Peyer's patch (tissue), 4 donors: ENCODE data around the gene BCL7C. TPM values are rescaled to one million over a fixed set of nuclear protein-coding genes. Genes with fewer than 3 reads are reported as not detected.

Source experiments
- DNase-seq, 3 donors: peaks; one replicate each; pipeline ENCODE4 v3.0.0-alpha.2; 2017 to 2019
- H3K27ac ChIP-seq, 4 donors: fragments of 200-600 bp; sonication (generic); one replicate each; pipeline ENCODE4 v1.5.1; 2016 to 2019
- H3K27me3 ChIP-seq, 2 donors: fragments of 200-600 bp; sonication (generic); one replicate each; pipeline ENCODE4 v1.5.1; 2019
- H3K36me3 ChIP-seq, 3 donors: fragments of 200-600 bp; sonication (generic); one replicate each; pipeline ENCODE4 v1.5.1; 2016 to 2019
- H3K4me1 ChIP-seq, 4 donors: fragments of 200-600 bp; sonication (generic); one replicate each; pipeline ENCODE4 v1.5.1; 2016 to 2019
- H3K4me3 ChIP-seq, 4 donors: fragments of 200-600 bp; sonication (generic); 1 replicate in 3 of 4; 2 replicates in 1 of 4; pipeline ENCODE4 v1.5.1; 2016 to 2019; ENCODE audit warnings: mild to moderate bottlenecking in 1 of 4
- H3K9me3 ChIP-seq, 4 donors: fragments of 200-600 bp; sonication (generic); one replicate each; pipeline ENCODE4 v1.5.1; 2016 to 2019; ENCODE audit warnings: mild to moderate bottlenecking in 1 of 4
- POLR2A ChIP-seq, 2 donors: fragments of 450-650 bp; IDR thresholded peaks; one replicate each; pipeline ENCODE4 v1.5.1; 2017; ENCODE audit warnings: antibody characterized with exemption in 2 of 2, mild to moderate bottlenecking in 2 of 2, moderate library complexity in 2 of 2
- total RNA-seq, 4 donors: library from RNA; depleted of rRNA; stranded (reverse); fragments of >200 nt; gene quantifications; one replicate each; pipeline ENCODE4 v1.1.0, GENCODE V29; 2016
- TF ChIP-seq, protein P1 (sequence below), 6 experiments: fragments of 450-650 bp in 4 of 6; fragments of 200-600 bp in 2 of 6; sonication (generic) in 1 of 6; IDR thresholded peaks; one replicate each; pipeline ENCODE4 v1.5.1; 2017 to 2019; ENCODE audit warnings: antibody characterized with exemption in 6 of 6, mild to moderate bottlenecking in 3 of 6, moderate library complexity in 1 of 6

BCL7C gene
- total RNA-seq, 4 donors from 2014 or later: 12.1 to 23.9 (median 17.8) TPM

DNA sequence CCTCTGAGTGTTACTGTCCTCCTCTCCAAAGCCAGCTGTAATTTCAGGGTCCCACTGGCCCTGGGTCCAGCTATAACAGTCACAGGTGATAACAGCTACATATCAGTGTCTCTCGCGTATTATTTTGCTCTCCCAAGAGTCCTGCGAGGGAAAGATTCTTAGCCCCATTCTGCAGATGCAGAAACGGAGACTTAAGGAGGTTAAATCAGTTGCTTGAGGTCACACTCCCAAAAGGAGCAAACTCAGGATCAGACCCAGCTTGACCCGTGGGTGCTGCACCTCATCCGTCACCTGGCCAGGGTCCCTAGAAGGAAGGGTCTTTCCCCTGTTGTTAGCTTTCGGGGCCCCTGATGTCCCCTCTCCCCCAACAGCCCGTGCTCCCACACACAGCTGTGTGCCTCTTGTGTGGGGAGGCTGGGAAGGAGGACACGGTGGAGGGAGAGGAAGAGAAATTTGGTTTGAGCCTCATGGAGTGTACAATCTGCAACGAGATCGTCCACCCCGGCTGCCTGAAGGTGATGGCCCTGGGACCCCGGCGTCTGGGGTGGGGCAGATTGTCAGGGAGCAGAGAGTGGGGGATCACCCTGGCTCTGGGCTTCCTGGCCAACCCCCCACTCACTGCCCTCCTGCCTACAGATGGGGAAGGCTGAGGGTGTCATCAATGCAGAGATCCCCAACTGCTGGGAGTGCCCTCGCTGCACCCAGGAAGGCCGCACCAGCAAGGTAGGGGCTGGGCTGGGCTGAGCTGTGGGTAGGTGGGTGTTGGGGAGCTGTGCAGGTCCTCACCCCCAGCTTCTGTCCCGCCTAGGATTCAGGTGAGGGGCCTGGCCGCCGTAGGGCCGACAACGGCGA, 33.3 kb upstream of the BCL7C start:
- Histone ChIP-seq H3K9me3 (no peaks in the 10 kb centered on the region), H3K4me3 (no peak overlapping the region), H3K4me1 (peaks cover 0 to 26% (median 5%) of the 10 kb centered on the region in 4 donors), H3K36me3 (peaks cover 0 to 24% (median 0%) of the 10 kb centered on the region in 3 donors), H3K27ac (no peak overlapping the region), H3K27me3 (no peaks in the 10 kb centered on the region)
- TF ChIP-seq, protein P1, sequence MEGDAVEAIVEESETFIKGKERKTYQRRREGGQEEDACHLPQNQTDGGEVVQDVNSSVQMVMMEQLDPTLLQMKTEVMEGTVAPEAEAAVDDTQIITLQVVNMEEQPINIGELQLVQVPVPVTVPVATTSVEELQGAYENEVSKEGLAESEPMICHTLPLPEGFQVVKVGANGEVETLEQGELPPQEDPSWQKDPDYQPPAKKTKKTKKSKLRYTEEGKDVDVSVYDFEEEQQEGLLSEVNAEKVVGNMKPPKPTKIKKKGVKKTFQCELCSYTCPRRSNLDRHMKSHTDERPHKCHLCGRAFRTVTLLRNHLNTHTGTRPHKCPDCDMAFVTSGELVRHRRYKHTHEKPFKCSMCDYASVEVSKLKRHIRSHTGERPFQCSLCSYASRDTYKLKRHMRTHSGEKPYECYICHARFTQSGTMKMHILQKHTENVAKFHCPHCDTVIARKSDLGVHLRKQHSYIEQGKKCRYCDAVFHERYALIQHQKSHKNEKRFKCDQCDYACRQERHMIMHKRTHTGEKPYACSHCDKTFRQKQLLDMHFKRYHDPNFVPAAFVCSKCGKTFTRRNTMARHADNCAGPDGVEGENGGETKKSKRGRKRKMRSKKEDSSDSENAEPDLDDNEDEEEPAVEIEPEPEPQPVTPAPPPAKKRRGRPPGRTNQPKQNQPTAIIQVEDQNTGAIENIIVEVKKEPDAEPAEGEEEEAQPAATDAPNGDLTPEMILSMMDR (IDR thresholded peaks at IDR 0.05): no peak
- TF ChIP-seq POLR2A (IDR thresholded peaks at IDR 0.05): no peak
- no peak for DNase-seq

DNA sequence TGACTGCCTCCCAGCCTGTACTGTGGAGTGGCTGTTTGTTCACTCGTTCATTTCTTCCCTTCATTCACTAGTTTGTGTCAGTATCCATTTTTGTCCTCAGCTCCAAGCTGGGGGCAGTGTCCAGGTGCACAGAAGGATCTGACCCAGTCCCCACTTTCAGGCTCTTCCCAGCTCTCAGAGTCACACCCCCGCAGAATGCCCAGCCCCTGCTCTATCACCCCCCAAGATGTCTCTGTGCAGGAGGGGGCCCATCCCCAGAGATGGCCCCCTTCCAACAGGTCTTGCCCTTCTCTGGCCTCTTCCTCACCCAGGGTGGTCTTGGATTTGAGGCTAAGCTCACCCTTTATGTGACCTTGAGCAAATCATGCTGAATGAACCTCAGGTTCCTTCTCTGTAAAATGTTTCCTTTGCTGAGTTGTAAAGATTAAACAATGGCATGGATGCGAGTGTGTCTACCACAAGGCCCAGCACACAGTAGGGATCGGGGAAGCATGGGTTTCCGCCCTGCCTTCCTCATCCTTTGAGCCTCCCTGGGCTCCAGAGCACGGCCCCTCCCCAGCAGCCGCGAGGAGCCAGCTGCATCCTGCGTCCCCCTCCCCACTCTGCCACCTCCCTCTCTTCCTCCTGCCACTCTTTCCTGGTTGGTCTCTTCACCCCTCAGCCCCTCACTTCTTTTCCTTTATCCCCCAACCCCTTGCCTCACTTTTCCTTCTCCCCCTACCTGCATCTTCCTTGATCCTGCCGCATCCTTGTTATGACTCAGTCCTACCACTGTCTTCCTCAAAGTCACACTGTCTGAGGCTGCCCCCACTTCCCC, 32.3 kb upstream of the BCL7C start:
- no peak overlapping the region for H3K4me3 ChIP-seq
- TF ChIP-seq, protein P1 (IDR thresholded peaks at IDR 0.05): no peak
- no peak for TF ChIP-seq POLR2A (IDR thresholded peaks at IDR 0.05)
- peaks cover 0 to 16% (median 0%) of the 10 kb centered on the region in 3 donors for H3K36me3 ChIP-seq
- peaks cover 0 to 31% (median 5%) of the 10 kb centered on the region in 4 donors for H3K4me1 ChIP-seq
- DNase-seq: no peak
- no peaks in the 10 kb centered on the region for H3K27me3 ChIP-seq
- H3K9me3 ChIP-seq: no peaks in the 10 kb centered on the region
- H3K27ac ChIP-seq: no peak overlapping the region

DNA sequence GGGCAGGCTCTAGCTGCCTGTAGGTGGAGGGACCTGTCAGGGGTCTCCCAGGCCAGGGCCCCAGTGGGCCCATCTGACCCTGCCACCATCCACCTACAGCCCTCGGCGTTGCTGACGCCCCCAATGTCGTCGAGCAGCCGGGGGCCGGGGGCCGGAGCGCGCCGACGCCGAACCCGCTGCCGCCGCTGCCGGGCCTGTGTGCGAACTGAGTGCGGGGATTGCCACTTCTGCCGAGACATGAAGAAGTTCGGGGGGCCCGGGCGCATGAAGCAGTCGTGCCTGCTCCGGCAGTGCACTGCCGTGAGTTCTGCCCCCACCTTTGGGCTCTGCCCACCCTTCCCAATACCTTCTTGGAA, 31.7 kb upstream of the BCL7C start:
- Histone ChIP-seq H3K9me3 (no peaks in the 10 kb centered on the region), H3K27ac (no peak overlapping the region), H3K27me3 (no peaks in the 10 kb centered on the region)

DNA sequence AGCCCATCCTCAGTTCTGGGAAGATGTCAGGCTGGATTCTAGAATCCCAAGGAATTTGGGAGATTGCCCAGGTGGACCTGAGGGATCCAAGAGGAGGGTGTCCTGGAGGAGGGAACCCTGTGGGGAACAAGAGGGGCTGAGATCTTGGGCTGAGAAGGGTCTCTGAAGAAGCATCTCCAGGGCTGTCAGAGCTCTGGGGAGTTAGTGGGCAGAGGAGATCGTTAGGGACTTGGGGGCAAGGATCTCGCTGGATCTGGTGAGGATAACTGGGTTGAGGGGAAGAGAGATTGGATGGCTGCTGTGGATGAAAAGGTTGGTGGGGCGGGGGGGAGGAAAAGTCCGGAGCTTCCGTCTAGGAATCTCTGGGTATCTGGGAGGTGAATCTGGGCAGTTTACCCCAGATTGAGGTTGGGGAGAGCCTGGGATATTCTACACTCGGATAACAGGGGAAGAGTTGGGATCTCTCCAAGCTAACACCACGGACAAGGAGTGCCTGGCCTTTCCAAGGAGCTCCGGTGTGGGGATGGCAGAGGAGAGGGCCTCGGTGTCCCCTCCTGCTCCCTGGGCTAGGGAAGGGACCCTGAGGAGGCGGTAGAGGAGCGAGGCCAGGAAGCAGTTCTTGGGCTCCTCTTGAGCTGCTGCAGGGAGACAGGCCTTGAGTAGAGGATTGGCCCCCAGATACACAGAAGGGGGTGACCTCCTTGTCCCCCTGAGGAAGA, 31.2 kb upstream of the BCL7C start:
- DNase-seq: no peak
- Histone ChIP-seq H3K4me1 (peaks cover 0 to 31% (median 5%) of the 10 kb centered on the region in 4 donors), H3K36me3 (peaks cover 0 to 5% (median 0%) of the 10 kb centered on the region in 3 donors), H3K4me3 (peak overlapping the region in 1 of 4 donors; percentile 93), H3K27me3 (no peaks in the 10 kb centered on the region), H3K27ac (peak overlapping the region in 3 of 4 donors; percentile 63 to 94 (median 89)), H3K9me3 (no peaks in the 10 kb centered on the region)
- TF ChIP-seq, protein P1 (IDR thresholded peaks at IDR 0.05): no peak
- no peak for TF ChIP-seq POLR2A (IDR thresholded peaks at IDR 0.05)

More for the DNA sequence above, 31.7 kb upstream of the BCL7C start:
- Histone ChIP-seq H3K4me1 (peaks cover 0 to 31% (median 5%) of the 10 kb centered on the region in 4 donors), H3K4me3 (no peak overlapping the region), H3K36me3 (peaks cover 0 to 10% (median 0%) of the 10 kb centered on the region in 3 donors)
- no peak for TF ChIP-seq POLR2A (IDR thresholded peaks at IDR 0.05)
- TF ChIP-seq, protein P1 (IDR thresholded peaks at IDR 0.05): no peak
- DNase-seq: no peak
